ENCODE results near the gene CORO2A. TPM values are rescaled to one million over a fixed set of nuclear protein-coding genes. Genes with fewer than 3 reads are reported as not detected.
A peak's percentile ranks its signal among the peaks of the same experiment; 100 is the strongest.

The CORO2A gene
- total and polyA plus RNA-seq, 2 of the 13 experiments (the other 11 are each of a cell fraction or from before 2014, with no cell fraction given) = 14.4 to 15.3 TPM

GRCh38 chr9:98142925-98143481, 49.4 kb downstream of the CORO2A start:
- Histone ChIP-seq H3K9ac (ENCODE audit: insufficient read depth, low read depth, low read length) (no peak overlapping the region), H3K4me1 (ENCODE audit: insufficient read depth, low read length) (peaks cover 37% of the 10 kb centered on the region), H3K36me3 (replicated peaks in 1 of 2; ENCODE audit: control insufficient read depth in 1 of 2, insufficient read depth in 2 of 2, low read length in 2 of 2) (peaks cover 0 to 16% of the 10 kb centered on the region in 2 experiments; a peak in 2 of 5 replicates), H3K27ac (ENCODE audit: extremely low read length, insufficient read depth, low read length) (peak overlapping the region; percentile 67), H4K20me1 (ENCODE audit: insufficient read depth, low read length) (no peaks in the 10 kb centered on the region), H2AFZ (ENCODE audit: low read length) (no peak overlapping the region), H3K79me2 (ENCODE audit: insufficient read depth, low read length) (no peaks in the 10 kb centered on the region), H3K9me3 (ENCODE audit: low read length) (no peaks in the 10 kb centered on the region), H3K4me3 (replicated peaks in 1 of 3; ENCODE audit: insufficient read depth in 1 of 3, low read depth in 2 of 3, low read length in 3 of 3) (no peak overlapping the region), H3K27me3 (ENCODE audit: control insufficient read depth in 1 of 2, insufficient read depth in 2 of 2, low read length in 2 of 2) (no peaks in the 10 kb centered on the region), H3K4me2 (ENCODE audit: low read depth, low read length) (no peak overlapping the region)
- intact Hi-C loops (cut with micrococcal nuclease; ENCODE audit: unreplicated experiment) (no loop called here), in situ Hi-C loops (cut with HindIII; ENCODE audit: extremely low pct_ligation_motif_present, low pct_unique_long_range_greater_than_20kb) (no loop called here)
- 100% methylated on average over 3 of the region's 8 CpGs for WGBS (ENCODE audit: low lambda C conversion rate)
- no TSS peak for BruUV-seq (replicated peaks)
- ChIA-PET CTCF (ENCODE audit: low intra/inter-chr PET ratio, low total read pairs) (no interaction called here), POLR2A (interaction anchor here (1.5 kb wide), 1 partner anchor 49 kb away, joined by 4 read pairs; the partner anchor contains the start of gene CORO2A)
- no peak for DNase-seq (ENCODE audit: low spot score)
- ATAC-seq = no peak
- no peak for FAIRE-seq
- TF ChIP-seq TRAFD1 (CRISPR knock-in tag; IDR thresholded peaks at IDR 0.05; ENCODE audit: borderline replicate concordance) = no peak
- TF ChIP-seq HOXA5 (CRISPR knock-in tag; IDR thresholded peaks at IDR 0.05) = no peak
- no peak for TF ChIP-seq PRDM4 (CRISPR knock-in tag; IDR thresholded peaks at IDR 0.05; ENCODE audit: borderline replicate concordance)
- no peak for TF ChIP-seq ZBTB25 (CRISPR knock-in tag; IDR thresholded peaks at IDR 0.05)
- TF ChIP-seq ATAD3A (CRISPR knock-in tag; IDR thresholded peaks at IDR 0.05) = no peak
- TF ChIP-seq TP53 (CRISPR knock-in tag; conservative IDR thresholded peaks at IDR 0.05) = no peak
- TF ChIP-seq HMG20A (CRISPR knock-in tag; IDR thresholded peaks at IDR 0.05; ENCODE audit: borderline replicate concordance) = no peak
- no peak for TF ChIP-seq ELK4 (CRISPR knock-in tag; IDR thresholded peaks at IDR 0.05; ENCODE audit: borderline replicate concordance)
- TF ChIP-seq PLSCR1 (CRISPR knock-in tag; IDR thresholded peaks at IDR 0.05; ENCODE audit: borderline replicate concordance) = no peak
- no peak for TF ChIP-seq GMEB2 (CRISPR knock-in tag; IDR thresholded peaks at IDR 0.05; ENCODE audit: low read depth)

Data from HepG2 (cell line).